CD14-positive monocyte (primary cell): Measurements from ENCODE around the gene BACH2. TPM values are rescaled to one million over a fixed set of nuclear protein-coding genes. Genes with fewer than 3 reads are reported as not detected.

Source experiments
- DNase-seq, 3 donors: peaks; one replicate each; pipeline ENCODE4 v3.0.0-alpha.2; 2011 to 2022
- H2AFZ ChIP-seq: 2 replicates; pipeline ENCODE4 v1.6.0; 2012; ENCODE audit warnings: mild to moderate bottlenecking, low read depth, low read length, inconsistent platforms; ENCODE audit not compliant: insufficient read depth, poor library complexity, severe bottlenecking
- H3K27ac ChIP-seq, 2 donors: 1 replicate in 1 of 2; 2 replicates in 1 of 2; pipeline ENCODE4 v1.5.1; 2012 to 2013; ENCODE audit warnings: low read length in 2 of 2, control low read depth in 1 of 2, inconsistent platforms in 1 of 2, low read depth in 1 of 2, mild to moderate bottlenecking in 1 of 2
- H3K27me3 ChIP-seq, 2 donors: one replicate each; pipeline versions ENCODE4 v1.6.0 to v1.6.1; 2011 to 2013; ENCODE audit warnings: low read length in 2 of 2; ENCODE audit not compliant: control insufficient read depth in 2 of 2, insufficient read depth in 2 of 2
- H3K36me3 ChIP-seq, 2 donors: replicated peaks in 1 of 2; 1 replicate in 1 of 2; 2 replicates in 1 of 2; pipeline versions ENCODE4 v1.5.1 to v1.6.1; 2012 to 2013; ENCODE audit warnings: low read length in 2 of 2, control low read depth in 1 of 2, inconsistent platforms in 1 of 2, mild to moderate bottlenecking in 1 of 2; ENCODE audit not compliant: insufficient read depth in 2 of 2, control insufficient read depth in 1 of 2
- H3K4me1 ChIP-seq, 2 donors: 1 replicate in 1 of 2; 2 replicates in 1 of 2; pipeline versions ENCODE4 v1.5.1 to v1.6.1; 2012 to 2013; ENCODE audit warnings: low read length in 2 of 2, control low read depth in 1 of 2, inconsistent platforms in 1 of 2, mild to moderate bottlenecking in 1 of 2, moderate library complexity in 1 of 2; ENCODE audit not compliant: insufficient read depth in 2 of 2, control insufficient read depth in 1 of 2
- H3K4me2 ChIP-seq: replicated peaks from 2 replicates; pipeline ENCODE3; 2012; ENCODE audit warnings: low read length, moderate library complexity, mild to moderate bottlenecking; ENCODE audit not compliant: poor library complexity, severe bottlenecking; ENCODE audit errors: extremely low read depth
- H3K4me3 ChIP-seq, 3 experiments: fragments of 200-600 bp in 1 of 3; sonication (generic) in 1 of 3; replicated peaks in 1 of 3; 1 replicate in 2 of 3; 2 replicates in 1 of 3; pipeline ENCODE4 v1.5.1; 2011 to 2013; ENCODE audit warnings: low read length in 3 of 3, mild to moderate bottlenecking in 3 of 3, control low read depth in 2 of 3, low read depth in 2 of 3, inconsistent platforms in 1 of 3, moderate library complexity in 1 of 3
- H3K79me2 ChIP-seq: 2 replicates; pipeline ENCODE4 v1.6.0; 2012; ENCODE audit warnings: mild to moderate bottlenecking, control low read depth, inconsistent platforms, low read length, moderate library complexity; ENCODE audit not compliant: insufficient read depth
- H3K9ac ChIP-seq: 2 replicates; pipeline ENCODE4 v1.6.0; 2017; ENCODE audit warnings: low read length, mild to moderate bottlenecking; ENCODE audit not compliant: insufficient read depth, poor library complexity, severe bottlenecking
- H3K9me3 ChIP-seq, 2 donors: replicated peaks in 1 of 2; 1 replicate in 1 of 2; 2 replicates in 1 of 2; pipeline versions ENCODE4 v1.5.1 to v1.6.1; 2012 to 2013; ENCODE audit warnings: low read length in 2 of 2, control low read depth in 1 of 2; ENCODE audit not compliant: control insufficient read depth in 1 of 2, insufficient read depth in 1 of 2
- H4K20me1 ChIP-seq: 2 replicates; pipeline ENCODE4 v1.6.0; 2012; ENCODE audit warnings: mild to moderate bottlenecking, low read length, control low read depth, moderate library complexity; ENCODE audit not compliant: insufficient read depth
- H3K27ac Mint-ChIP-seq, 7 donors: one replicate each; pipeline ENCODE4 v1.8.0; 2020; ENCODE audit warnings: mild to moderate bottlenecking in 7 of 7, mixed read lengths in 7 of 7, moderate library complexity in 6 of 7, inconsistent platforms in 2 of 7
- H3K27me3 Mint-ChIP-seq, 3 donors: one replicate each; pipeline ENCODE4 v1.8.0; 2021 to 2022; ENCODE audit warnings: low read depth in 3 of 3, mild to moderate bottlenecking in 3 of 3, mixed read lengths in 3 of 3, moderate library complexity in 3 of 3, inconsistent platforms in 1 of 3
- H3K36me3 Mint-ChIP-seq, 2 donors: one replicate each; pipeline ENCODE4 v1.8.0; 2020; ENCODE audit warnings: mixed read lengths in 2 of 2, inconsistent platforms in 1 of 2, mild to moderate bottlenecking in 1 of 2
- H3K4me1 Mint-ChIP-seq: one replicate; pipeline ENCODE4 v1.8.0; 2020; ENCODE audit warnings: mild to moderate bottlenecking, mixed read lengths
- H3K4me3 Mint-ChIP-seq, 2 donors: one replicate each; pipeline ENCODE4 v1.8.0; 2020; ENCODE audit warnings: mild to moderate bottlenecking in 2 of 2, mixed read lengths in 2 of 2, moderate library complexity in 1 of 2
- H3K9me3 Mint-ChIP-seq, 7 donors: one replicate each; pipeline ENCODE4 v1.8.0; 2020 to 2022; ENCODE audit warnings: mixed read lengths in 7 of 7, mild to moderate bottlenecking in 6 of 7, moderate library complexity in 6 of 7, inconsistent platforms in 2 of 7
- CTCF ChIP-seq: fragments of 200-600 bp; IDR thresholded peaks from one replicate; pipeline ENCODE4 v1.8.0; 2022; ENCODE audit warnings: antibody characterized with exemption, mild to moderate bottlenecking
- WGBS: methylation state at CpG from one replicate; pipeline ENCODE4 v1.1.5; 2013; ENCODE audit warnings: missing lambda C conversion rate; ENCODE audit not compliant: insufficient coverage; 5-methylcytosine and 5-hydroxymethylcytosine counted together
- intact Hi-C, 2 donors: fragments of 100-400 bp; cut with micrococcal nuclease; formaldehyde crosslinking; loops; one replicate each; pipeline versions ENCODE4 v1.15.0 to v1.15.1; 2023
- polyA plus RNA-seq, 3 donors: library from polyadenylated mRNA; depleted of rRNA in 1 of 3; unstranded in 2 of 3; stranded (reverse) in 1 of 3; fragments of 300-500 nt in 2 of 3; fragments of >200 nt in 1 of 3; fragmentation: Illumina TruSeq in 2 of 3; gene quantifications; 1 replicate in 2 of 3; 2 replicates in 1 of 3; pipeline ENCODE4 v1.2.3, GENCODE V29; 2012 to 2021

Gene BACH2
- polyA plus RNA-seq, 3 donors, result 0.04 to 0.09 (median 0.05) TPM

- Histone ChIP-seq H4K20me1 (no peaks in the 10 kb centered on the region), H3K36me3 (no peaks in the 10 kb centered on the region), H3K4me3 (no peak overlapping the region), H3K27me3 (no peaks in the 10 kb centered on the region), H3K27ac (no peak overlapping the region), H2AFZ (no peak overlapping the region), H3K4me1 (peaks cover 7 to 10% of the 10 kb centered on the region in 2 donors), H3K9ac (no peak overlapping the region), H3K79me2 (no peaks in the 10 kb centered on the region), H3K9me3 (no peaks in the 10 kb centered on the region), H3K4me2 (no peak overlapping the region)
- no peak overlapping the region for H3K4me3 Mint-ChIP-seq
- intact Hi-C loops, result no loop called here
- no peaks in the 10 kb centered on the region for H3K27me3 Mint-ChIP-seq
- no peaks in the 10 kb centered on the region for H3K36me3 Mint-ChIP-seq
- DNase-seq, result no peak
- no peaks in the 10 kb centered on the region for H3K9me3 Mint-ChIP-seq
- peaks cover 6% of the 10 kb centered on the region for H3K4me1 Mint-ChIP-seq
- WGBS, result 69% methylated on average over 4 of the region's 4 CpGs
- TF ChIP-seq CTCF, result no peak
- H3K27ac Mint-ChIP-seq, result no peak overlapping the region
Observed at GRCh38 chr6:89999154-89999553, 297.5 kb downstream of the BACH2 start.

GRCh38 chr6:89997456-89998445 lies 298.9 kb downstream of the BACH2 start:
- Mint-ChIP-seq H3K27ac (peak overlapping the region in 3 of 7 donors; percentile 13 to 48 (median 29)), H3K27me3 (no peaks in the 10 kb centered on the region), H3K4me3 (no peak overlapping the region), H3K9me3 (no peaks in the 10 kb centered on the region), H3K4me1 (peaks cover 6% of the 10 kb centered on the region), H3K36me3 (no peaks in the 10 kb centered on the region)
- H3K27ac ChIP-seq, result no peak overlapping the region
- intact Hi-C loops, result no loop called here
- H3K4me1 ChIP-seq, result peaks cover 7 to 10% of the 10 kb centered on the region in 2 donors
- no peaks in the 10 kb centered on the region for H3K9me3 ChIP-seq
- no peak overlapping the region for H3K4me3 ChIP-seq
- peak; percentile 3 to 25 (median 15) for DNase-seq
- no peaks in the 10 kb centered on the region for H4K20me1 ChIP-seq
- H2AFZ ChIP-seq, result no peak overlapping the region
- no peaks in the 10 kb centered on the region for H3K36me3 ChIP-seq
- no peak overlapping the region for H3K4me2 ChIP-seq
- 100% methylated on average over 4 of the region's 6 CpGs for WGBS
- H3K27me3 ChIP-seq, result no peaks in the 10 kb centered on the region
- H3K79me2 ChIP-seq, result no peaks in the 10 kb centered on the region
- H3K9ac ChIP-seq, result no peak overlapping the region
- no peak for TF ChIP-seq CTCF
